HL-60/S4 treated with retinoic acid at 250 ng/mL for 4 days and 3 days (cell line): ENCODE results near the gene PPP1R3F.

ENCODE experiments used
- in situ Hi-C: fragments of 300-500 bp; cut with MboI; formaldehyde crosslinking; loops from 2 replicates; pipeline ENCODE4 v1.7.0; 2022; ENCODE audit warnings: low sequenced_read_pairs

Gene PPP1R3F, protein sequence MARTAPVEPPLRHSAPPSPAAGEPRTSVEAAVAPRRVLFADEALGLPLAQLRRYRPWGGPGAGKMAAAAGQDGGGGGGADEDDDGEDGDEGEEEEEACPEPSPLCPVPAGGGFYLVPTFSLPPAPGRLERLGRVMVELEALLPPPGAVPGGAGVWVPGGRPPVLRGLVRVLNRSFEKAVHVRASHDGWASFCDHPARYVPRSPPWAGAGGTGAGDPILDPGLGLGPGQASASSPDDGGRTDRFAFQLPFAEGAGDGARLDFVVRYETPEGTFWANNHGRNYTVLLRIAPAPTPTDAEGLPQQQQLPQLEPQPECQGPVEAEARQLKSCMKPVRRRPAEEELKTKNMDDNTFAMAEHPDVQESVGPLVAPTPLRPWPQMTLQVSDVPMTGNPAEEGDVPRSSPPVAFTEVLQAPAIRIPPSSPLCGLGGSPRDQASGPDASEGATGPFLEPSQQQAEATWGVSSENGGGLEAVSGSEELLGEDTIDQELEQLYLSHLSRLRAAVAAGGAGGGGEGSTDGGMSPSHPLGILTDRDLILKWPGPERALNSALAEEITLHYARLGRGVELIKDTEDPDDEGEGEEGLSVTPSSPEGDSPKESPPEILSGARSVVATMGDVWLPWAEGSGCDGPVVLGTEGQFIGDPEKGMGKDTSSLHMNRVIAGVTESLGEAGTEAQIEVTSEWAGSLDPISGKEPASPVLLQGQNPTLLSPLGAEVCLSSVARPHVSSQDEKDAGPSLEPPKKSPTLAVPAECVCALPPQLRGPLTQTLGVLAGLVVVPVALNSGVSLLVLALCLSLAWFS

GRCh38 chrX:49269767-49270248 lies at the start of gene PPP1R3F:
Gene PPP1R3F (plus strand): TSS chrX:49269793. CDS start chrX:49269870, 77 bp downstream.
- in situ Hi-C loops: no loop called here

DNA sequence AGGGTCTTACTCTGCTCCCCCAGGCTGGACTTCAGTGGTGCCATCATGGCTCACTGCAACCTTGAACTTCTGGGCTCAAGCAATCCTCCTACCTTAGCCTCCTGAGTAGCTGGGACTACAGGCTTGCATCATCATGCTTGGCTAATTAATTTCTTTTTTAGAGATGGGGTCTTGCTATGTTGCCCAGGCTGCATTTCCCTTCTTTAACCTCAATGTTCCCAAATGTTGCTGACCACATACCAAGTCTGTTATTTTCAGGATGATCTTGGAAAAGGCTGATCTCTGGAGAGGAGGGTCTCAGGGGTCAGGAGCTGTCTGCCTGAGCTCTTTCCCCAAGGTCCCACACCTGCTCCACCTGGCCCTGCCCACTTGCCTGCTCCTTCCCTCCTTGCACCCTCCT lies 49.5 kb upstream of the PPP1R3F start:
- in situ Hi-C loops: no loop called here

DNA sequence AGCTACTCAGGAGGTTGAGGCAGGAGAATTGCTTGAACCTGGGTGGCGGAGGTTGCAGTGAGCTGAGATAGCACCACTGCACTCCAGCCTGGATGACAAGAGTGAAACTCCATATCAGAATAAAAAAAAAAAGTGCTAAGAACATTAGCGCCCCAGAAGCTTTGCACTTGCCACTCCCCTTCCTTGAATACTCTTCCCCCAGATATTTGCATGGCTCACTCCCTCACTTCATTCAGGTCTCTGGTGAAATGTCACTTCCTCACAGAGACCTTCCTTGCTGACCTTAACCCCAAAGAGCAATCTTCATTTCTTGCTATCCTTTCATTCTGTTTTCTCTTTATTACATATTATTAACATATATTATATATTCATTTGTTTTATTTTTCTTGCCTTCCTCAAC lies 47.7 kb upstream of the PPP1R3F start:
- in situ Hi-C loops: no loop called here

GRCh38 chrX:49225858-49226257 lies 43.7 kb upstream of the PPP1R3F start:
- in situ Hi-C loops: no loop called here

DNA sequence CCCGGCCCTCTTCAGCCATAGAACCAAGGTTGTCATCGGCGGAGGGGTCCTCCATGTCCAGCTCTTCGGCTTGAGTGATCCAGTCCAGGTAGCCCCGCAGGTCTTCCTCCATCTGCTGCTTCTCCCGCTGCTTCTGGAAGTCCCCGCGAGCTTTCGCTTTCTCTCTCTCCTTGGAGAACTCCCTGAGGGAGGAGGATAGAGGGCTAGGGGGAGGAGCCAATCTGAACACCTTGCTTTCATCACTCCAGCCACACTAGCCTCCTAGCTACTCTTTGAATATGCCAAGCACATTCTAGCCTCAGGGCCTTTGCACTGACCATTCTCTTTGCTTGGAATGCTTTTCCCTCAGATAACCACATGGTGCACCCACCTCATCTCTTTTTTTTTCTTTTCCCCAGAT lies 42.6 kb upstream of the PPP1R3F start:
- in situ Hi-C loops: no loop called here

DNA sequence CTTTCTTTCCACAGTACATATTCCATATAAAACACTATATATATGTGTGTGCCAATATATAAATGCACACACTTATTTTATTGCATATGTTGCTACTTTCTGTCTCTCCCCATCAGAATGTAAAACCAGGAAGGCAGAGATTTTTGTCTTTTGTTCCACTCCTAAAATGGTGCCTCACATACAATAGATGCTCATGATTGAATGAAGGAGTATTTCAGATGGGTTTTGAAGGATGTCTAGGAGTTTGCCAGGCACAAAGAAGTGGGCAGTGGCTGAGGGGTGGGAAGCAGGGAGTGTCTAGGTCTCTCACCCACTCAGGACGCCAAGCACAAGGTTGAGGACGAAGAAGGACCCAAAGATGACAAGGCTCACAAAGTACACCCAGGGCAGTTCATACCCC lies 41.9 kb upstream of the PPP1R3F start:
- in situ Hi-C loops: no loop called here

- in situ Hi-C loops: no loop called here
Measured at GRCh38 chrX:49228185-49228584, 41.4 kb upstream of the PPP1R3F start.

GRCh38 chrX:49230500-49231232 lies 38.9 kb upstream of the PPP1R3F start:
- in situ Hi-C loops: no loop called here

DNA sequence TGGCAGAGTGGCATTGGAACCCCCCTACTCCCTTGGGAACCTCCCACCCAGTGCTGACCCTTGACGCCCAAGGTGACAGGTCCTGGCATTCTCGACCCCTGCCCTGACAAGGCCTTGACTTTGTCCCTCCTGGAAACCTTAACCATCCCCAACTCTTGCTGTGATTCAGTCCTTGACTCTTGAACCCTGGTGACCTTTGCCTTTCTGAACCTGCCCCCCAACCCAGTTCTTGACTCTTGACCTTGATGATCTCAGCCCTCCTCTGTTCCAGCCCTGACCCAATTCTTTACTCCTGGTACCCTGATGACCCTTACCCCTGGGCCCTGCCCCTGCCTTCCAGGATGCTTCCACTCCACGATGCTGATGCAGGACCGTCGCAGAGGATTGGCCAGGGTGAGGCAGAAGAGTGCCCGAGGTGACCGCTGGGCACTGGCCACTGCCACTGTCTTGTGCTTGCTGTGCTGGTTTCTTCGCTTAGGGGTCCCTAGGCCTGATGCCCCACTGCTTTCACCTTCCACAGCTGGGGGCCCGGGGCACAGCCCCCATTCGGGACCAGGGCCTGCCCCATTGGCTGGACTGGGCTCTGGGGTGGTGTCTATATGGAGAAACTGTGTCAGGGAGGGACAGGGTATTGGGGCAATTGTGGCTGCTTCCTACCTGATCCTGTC lies 38.1 kb upstream of the PPP1R3F start:
- in situ Hi-C loops: no loop called here

DNA sequence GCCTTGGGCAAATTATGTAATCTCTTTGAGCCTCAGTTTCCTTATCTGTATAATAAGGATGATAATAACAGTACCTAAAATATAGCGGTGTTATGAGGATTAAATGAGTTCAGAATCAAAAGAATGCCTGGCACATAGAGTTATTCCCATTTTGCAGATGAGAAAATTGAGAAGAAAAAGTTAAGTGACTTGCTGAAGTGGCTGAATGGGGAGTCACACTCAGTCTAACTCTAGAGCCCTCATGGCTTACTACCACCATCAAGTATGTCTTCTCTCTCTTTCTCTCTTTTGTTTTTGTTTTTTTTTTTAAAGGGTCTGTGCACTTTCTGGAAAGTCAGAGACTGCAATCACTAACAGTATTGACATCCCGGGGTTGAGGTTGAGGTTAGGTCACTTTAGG lies 37.1 kb upstream of the PPP1R3F start:
- in situ Hi-C loops: no loop called here

- in situ Hi-C loops: no loop called here
Measured at GRCh38 chrX:49233176-49233575, 36.4 kb upstream of the PPP1R3F start, which contains the start of gene CACNA1F. Gene CACNA1F (minus strand): TSS chrX:49233340. CDS start chrX:49233309, 31 bp downstream.

DNA sequence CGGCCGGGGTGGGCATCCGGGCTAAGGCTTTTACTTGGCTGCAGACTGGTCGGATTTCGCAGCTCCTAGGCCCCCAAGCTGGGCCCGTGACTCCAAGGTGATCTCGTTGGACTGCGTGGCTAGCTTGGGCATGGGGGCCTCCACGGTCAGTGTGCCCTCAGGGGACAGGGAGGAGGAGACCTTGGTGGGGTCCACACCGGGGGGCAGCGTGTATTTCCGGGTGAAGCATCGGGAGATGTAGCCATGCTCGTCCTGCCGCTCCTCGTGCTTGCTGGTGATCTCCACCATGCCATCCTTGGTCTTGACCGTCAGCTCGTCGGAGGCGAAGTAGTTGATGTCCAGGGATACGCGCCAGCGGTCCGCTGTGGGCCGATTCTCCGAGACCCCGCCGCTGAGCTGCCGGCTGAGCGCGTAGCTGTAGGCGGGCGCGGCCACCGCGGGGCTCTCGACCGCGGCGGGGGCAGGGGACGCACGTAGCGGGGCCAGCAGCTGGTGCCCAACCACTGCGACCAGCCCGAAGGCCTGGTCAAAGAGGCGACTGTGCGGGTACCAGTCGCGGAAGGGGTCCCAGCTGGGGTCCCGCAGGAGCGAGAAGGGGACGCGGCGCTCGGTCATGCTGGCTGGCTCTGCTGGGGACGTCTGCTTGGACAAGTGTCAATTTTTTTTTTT lies 35.6 kb upstream of the PPP1R3F start:
- in situ Hi-C loops: no loop called here

GRCh38 chrX:49237060-49237459 lies 32.5 kb upstream of the PPP1R3F start:
- in situ Hi-C loops: no loop called here

DNA sequence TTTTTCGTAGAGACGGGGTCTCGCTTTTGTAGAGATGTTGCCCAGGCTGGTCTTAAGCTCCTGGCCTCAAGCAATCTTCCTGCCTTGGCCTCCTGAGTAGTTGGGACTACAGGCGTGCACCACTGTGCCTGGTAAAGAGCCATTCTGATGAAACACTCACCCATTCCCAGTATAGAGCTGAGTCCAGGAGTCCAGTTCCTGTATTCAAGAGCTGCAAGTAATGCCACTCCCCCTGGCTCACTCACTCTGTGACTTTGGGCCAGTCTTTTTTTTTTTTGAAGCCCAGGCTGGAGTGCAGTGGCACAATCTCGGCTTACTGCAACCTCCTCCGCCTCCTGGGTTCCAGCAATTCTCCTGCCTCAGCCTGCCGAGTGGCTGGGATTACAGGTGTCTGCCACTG lies 30.9 kb upstream of the PPP1R3F start:
- in situ Hi-C loops: no loop called here

GRCh38 chrX:49242545-49243066 lies 27.0 kb upstream of the PPP1R3F start:
- in situ Hi-C loops: no loop called here

- in situ Hi-C loops: no loop called here
Measured at GRCh38 chrX:49243166-49243565, 26.4 kb upstream of the PPP1R3F start.

GRCh38 chrX:49244207-49244606 lies 25.4 kb upstream of the PPP1R3F start:
- in situ Hi-C loops: no loop called here

DNA sequence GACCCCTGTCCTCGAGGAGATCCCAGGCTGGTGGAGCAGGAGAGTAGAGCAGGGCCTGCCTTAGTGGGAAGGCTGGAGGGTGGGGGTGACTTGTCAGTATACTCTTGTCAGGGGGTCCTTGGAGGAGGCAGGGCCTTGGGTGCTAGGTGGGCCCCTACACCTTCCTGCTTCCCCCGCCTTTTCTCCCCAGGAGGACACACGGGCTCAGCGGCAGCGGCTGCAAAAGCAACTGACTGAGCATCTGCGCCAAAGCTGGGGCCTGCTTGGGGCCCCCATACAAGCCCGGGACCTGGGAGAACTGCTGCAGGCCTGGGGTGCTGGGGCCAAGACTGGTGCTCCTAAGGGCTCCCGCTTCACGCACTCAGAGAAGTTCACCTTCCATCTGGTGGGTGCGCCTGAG lies 23.1 kb upstream of the PPP1R3F start:
- in situ Hi-C loops: no loop called here

DNA sequence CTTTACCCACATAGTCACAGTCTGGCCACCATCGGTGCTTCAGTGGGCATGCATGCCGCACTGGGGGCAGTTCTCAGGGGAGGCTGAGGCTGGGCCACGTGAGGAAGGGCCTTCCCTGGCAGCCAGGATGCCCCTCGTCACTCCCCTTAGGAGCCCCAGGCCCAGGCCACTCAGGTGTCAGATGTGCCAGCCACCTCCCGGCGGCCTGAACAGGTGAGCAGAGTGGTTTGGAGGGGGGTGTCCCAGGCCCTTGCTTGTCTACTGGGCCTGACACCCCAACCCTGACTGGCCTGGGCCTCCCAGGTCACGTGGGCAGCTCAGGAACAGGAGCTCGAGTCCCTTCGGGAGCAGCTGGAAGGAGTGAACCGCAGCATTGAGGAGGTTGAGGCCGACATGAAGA lies 22.2 kb upstream of the PPP1R3F start:
- in situ Hi-C loops: no loop called here
